K562 (cell line): ENCODE data around the gene ABLIM2. TPM values are rescaled to one million over a fixed set of nuclear protein-coding genes. Genes with fewer than 3 reads are reported as not detected.

Experiments used
- microRNA counts: library from miRNA; unstranded; fragments of <30 nt; microRNA quantifications from one replicate; lab custom pipeline; 2016
- microRNA-seq: library from miRNA; unstranded; fragments of <30 nt; microRNA quantifications from one replicate; pipeline ENCODE4, GENCODE V29; 2018; ENCODE audit warnings: borderline microRNAs expressed
- polyA plus RNA-seq, 8 experiments: library from polyadenylated mRNA; depleted of rRNA in 4 of 8; stranded (reverse) in 5 of 8; unstranded in 3 of 8; fragments of >200 nt; fragmentation: Nextera tagmentation in 2 of 8; fragmentation: Illumina TruSeq in 1 of 8; extraction: Ambion mirVana in 2 of 8; extraction: Trizol in 1 of 8; gene quantifications; 2 replicates each; pipeline versions ENCODE4 v1.2.1 to v1.2.3, GENCODE V29; 2011 to 2014; ENCODE audit warnings: inconsistent platforms in 1 of 8, missing spikeins in 1 of 8
- small RNA-seq: library from RNA; depleted of rRNA; stranded (forward); fragments of <200 nt; gene quantifications from one replicate; pipeline ENCODE3, GENCODE V24; 2014
- total RNA-seq, 7 experiments: library from RNA; depleted of rRNA in 6 of 7; stranded (reverse); fragments of >200 nt in 6 of 7; fragmentation: Illumina TruSeq in 2 of 7; extraction: Trizol in 2 of 7; gene quantifications; 2 replicates each; pipeline versions ENCODE4 v1.2.1 to v1.2.3, GENCODE V29; 2011 to 2021; ENCODE audit warnings: low replicate concordance in 1 of 7

Gene ABLIM2
- total and polyA plus RNA-seq, 9 of the 15 experiments (the other 6 are each of a cell fraction or from before 2014, with no cell fraction given): not detected

MicroRNAs within 50 kb of the gene (microRNA counts, 767-probe panel; counts per million panel counts)
- 1,344 counts per million, percentile 32 among the panel's probes with 10 or more counts for microRNA hsa-miR-95 (lab: Ali Mortazavi, UCI)

Small RNA genes within 50 kb of the gene (microRNA-seq; reads per million reads assigned to microRNA genes)
- gene MIR95: not detected

Small RNA genes within 50 kb of the gene (small RNA-seq; reads per million reads assigned to genes)
- not detected for gene MIR95

Other genes with a start within 250 kb of the ABLIM2 start
- 0.14 and 0.16 TPM in 2 replicates for gene AFAP1, start 219.0 kb downstream of the ABLIM2 start, total RNA-seq (2014; rRNA removed)
- gene AFAP1, start 219.0 kb downstream of the ABLIM2 start, total RNA-seq (2014; rRNA removed; fragmentation: Illumina TruSeq; extraction: Trizol): 0.07 and 0.16 TPM in 2 replicates
- gene AFAP1, start 219.0 kb downstream of the ABLIM2 start, total RNA-seq (2015; rRNA removed; fragmentation: Illumina TruSeq; extraction: Trizol): 0.04 and 0.11 TPM in 2 replicates
- gene AFAP1, start 219.0 kb downstream of the ABLIM2 start, total RNA-seq (2021): 0.42 and 0.49 TPM in 2 replicates
- 0.07 TPM in 2 replicates for gene AFAP1, start 219.0 kb downstream of the ABLIM2 start, polyA plus RNA-seq (2011; rRNA removed)
- gene AFAP1, start 219.0 kb downstream of the ABLIM2 start, polyA plus RNA-seq (2014; fragmentation: Illumina TruSeq; extraction: Trizol): 0.10 and 0.15 TPM in 2 replicates
- under 1 TPM in 1 of 2 experiments, not detected in 1; 0.20 TPM for gene AFAP1, start 219.0 kb downstream of the ABLIM2 start, polyA plus RNA-seq (2014; fragmentation: Nextera tagmentation; extraction: Ambion mirVana)
- 0.13 and 0.27 TPM in 2 replicates for gene AFAP1, start 219.0 kb downstream of the ABLIM2 start, polyA plus RNA-seq (2014; rRNA removed)
- 1.5 and 1.7 TPM in 2 replicates for gene SH3TC1, start 40.5 kb upstream of the ABLIM2 start, total RNA-seq (2014; rRNA removed)
- 0.32 and 0.55 TPM in 2 replicates for gene SH3TC1, start 40.5 kb upstream of the ABLIM2 start, total RNA-seq (2014; rRNA removed; fragmentation: Illumina TruSeq; extraction: Trizol)
- gene SH3TC1, start 40.5 kb upstream of the ABLIM2 start, total RNA-seq (2015; rRNA removed; fragmentation: Illumina TruSeq; extraction: Trizol): 0.41 and 0.51 TPM in 2 replicates
- 1.1 and 2.1 TPM in 2 replicates for gene SH3TC1, start 40.5 kb upstream of the ABLIM2 start, total RNA-seq (2021)
- 0.38 and 0.46 TPM in 2 replicates for gene SH3TC1, start 40.5 kb upstream of the ABLIM2 start, polyA plus RNA-seq (2011; rRNA removed)
- gene SH3TC1, start 40.5 kb upstream of the ABLIM2 start, polyA plus RNA-seq (2014; fragmentation: Illumina TruSeq; extraction: Trizol): 0.46 and 0.87 TPM in 2 replicates
- under 1 TPM in 1 of 2 experiments, not detected in 1; 0.04 TPM for gene SH3TC1, start 40.5 kb upstream of the ABLIM2 start, polyA plus RNA-seq (2014; fragmentation: Nextera tagmentation; extraction: Ambion mirVana)
- 0.45 and 0.88 TPM in 2 replicates for gene SH3TC1, start 40.5 kb upstream of the ABLIM2 start, polyA plus RNA-seq (2014; rRNA removed)
- not detected in 2 replicates for gene HTRA3, start 110.9 kb upstream of the ABLIM2 start, total RNA-seq (2014; rRNA removed)
- gene HTRA3, start 110.9 kb upstream of the ABLIM2 start, total RNA-seq (2014; rRNA removed; fragmentation: Illumina TruSeq; extraction: Trizol): not detected in 2 replicates
- gene HTRA3, start 110.9 kb upstream of the ABLIM2 start, total RNA-seq (2015; rRNA removed; fragmentation: Illumina TruSeq; extraction: Trizol): not detected in 2 replicates
- 0.16 TPM in 1 of 2 replicates, not detected in the other for gene HTRA3, start 110.9 kb upstream of the ABLIM2 start, total RNA-seq (2021)
- gene HTRA3, start 110.9 kb upstream of the ABLIM2 start, polyA plus RNA-seq (2011; rRNA removed): 0.04 and 0.18 TPM in 2 replicates
- 0.07 TPM in 1 of 2 replicates, not detected in the other for gene HTRA3, start 110.9 kb upstream of the ABLIM2 start, polyA plus RNA-seq (2014; fragmentation: Illumina TruSeq; extraction: Trizol)
- not detected for gene HTRA3, start 110.9 kb upstream of the ABLIM2 start, polyA plus RNA-seq (2014; fragmentation: Nextera tagmentation; extraction: Ambion mirVana)
- gene HTRA3, start 110.9 kb upstream of the ABLIM2 start, polyA plus RNA-seq (2014; rRNA removed): not detected in 2 replicates